GM12878 (cell line): ENCODE data around the gene TYW5. TPM values are rescaled to one million over a fixed set of nuclear protein-coding genes. Genes with fewer than 3 reads are reported as not detected.
A peak's percentile ranks its signal among the peaks of the same experiment; 100 is the strongest.
"Not testable (repeated sequence)": the region's sequence is repeated elsewhere in the genome, so short reads cannot be mapped to it uniquely, and the experiment has no call there.

Experiments
- ATAC-seq: fragments of 200-7000 bp; cut with Tn5 transposase; 3 replicates; pipeline ENCODE4 v1.9.1; 2020; ENCODE audit warnings: mild to moderate bottlenecking, moderate library complexity
- BruUV-seq: library from RNA; stranded (reverse); fragments of 400-500 nt; replicated peaks from 2 replicates; lab custom pipeline; 2021; lab: Mats Ljungman, UMichigan
- CTCF ChIA-PET: fragments of 300-600 bp; sonication (Branson Sonifier 250); formaldehyde crosslinking; extraction: SDS; loops from one replicate; lab custom pipeline; 2021; ENCODE audit warnings: inconsistent platforms; lab: Yijun Ruan, JAX
- POLR2A ChIA-PET: fragments of 350-600 bp; formaldehyde crosslinking; extraction: SDS; loops from one replicate; lab custom pipeline; 2021; ENCODE audit warnings: inconsistent platforms; lab: Charles Lee
- RAD21 ChIA-PET: fragments of 300-600 bp; sonication (Branson Sonifier 250); formaldehyde crosslinking; loops from one replicate; lab custom pipeline; 2023; ENCODE audit warnings: antibody characterized with exemption; ENCODE audit not compliant: unreplicated experiment; lab: Charles Lee
- SMC1A ChIA-PET: fragments of 300-600 bp; sonication (Branson Sonifier 250); formaldehyde crosslinking; loops from one replicate; lab custom pipeline; 2023; ENCODE audit not compliant: unreplicated experiment, uncharacterized antibody; lab: Charles Lee
- DNase-seq: peaks from one replicate; pipeline ENCODE4 v3.0.0-alpha.2; 2011; ENCODE audit warnings: low read depth, low spot score
- FAIRE-seq: peaks from 3 replicates; lab custom pipeline; 2011; peaks lifted over from hg19 to GRCh38; lab: Jason Lieb, UNC
- H2AFZ ChIP-seq: 2 replicates; pipeline ENCODE4 v1.6.0; 2011; ENCODE audit warnings: low read depth, low read length, control low read depth; ENCODE audit not compliant: control insufficient read depth
- H3K27ac ChIP-seq: 2 replicates; pipeline ENCODE4 v1.5.1; 2011; ENCODE audit warnings: control low read depth; ENCODE audit not compliant: control insufficient read depth, insufficient read depth
- H3K27me3 ChIP-seq, 2 experiments: replicated peaks in 1 of 2; 2 replicates each; pipeline versions ENCODE4 v1.6.0 to v1.6.1; 2011; ENCODE audit warnings: low read length in 1 of 2; ENCODE audit not compliant: control insufficient read depth in 2 of 2, insufficient read depth in 2 of 2
- H3K36me3 ChIP-seq, 2 experiments: 2 replicates each; pipeline ENCODE4 v1.5.1; 2011; ENCODE audit warnings: low read length in 1 of 2; ENCODE audit not compliant: control insufficient read depth in 2 of 2, insufficient read depth in 2 of 2
- H3K4me1 ChIP-seq: 2 replicates; pipeline ENCODE4 v1.6.1; 2011; ENCODE audit warnings: mild to moderate bottlenecking, low read length, moderate library complexity, mixed read lengths; ENCODE audit not compliant: control insufficient read depth, insufficient read depth
- H3K4me2 ChIP-seq: 2 replicates; pipeline ENCODE4 v1.6.0; 2011; ENCODE audit warnings: control low read depth; ENCODE audit not compliant: control insufficient read depth, insufficient read depth
- H3K4me3 ChIP-seq: fragments of 200-600 bp; sonication (generic); 2 replicates; pipeline ENCODE4 v1.5.1; 2016
- H3K79me2 ChIP-seq: 2 replicates; pipeline ENCODE4 v1.6.0; 2011; ENCODE audit warnings: low read length; ENCODE audit not compliant: control insufficient read depth, insufficient read depth
- H3K9ac ChIP-seq: 2 replicates; pipeline ENCODE4 v1.8.0; 2011; ENCODE audit warnings: low read length, control low read depth, mixed read lengths; ENCODE audit not compliant: control insufficient read depth, insufficient read depth
- H3K9me3 ChIP-seq: replicated peaks from 3 replicates; pipeline ENCODE4 v1.5.1; 2011; ENCODE audit warnings: mild to moderate bottlenecking, low read length; ENCODE audit not compliant: control insufficient read depth, insufficient read depth
- H4K20me1 ChIP-seq: 2 replicates; pipeline ENCODE4 v1.6.0; 2011; ENCODE audit not compliant: control insufficient read depth, insufficient read depth
- MLLT1 ChIP-seq: fragments of 450-650 bp; IDR thresholded peaks from 2 replicates; pipeline ENCODE4 v1.6.1; 2016; ENCODE audit warnings: mild to moderate bottlenecking
- ZBTB40 ChIP-seq: fragments of 450-650 bp; IDR thresholded peaks from 2 replicates; pipeline ENCODE4 v1.6.1; 2016; ENCODE audit warnings: mild to moderate bottlenecking, moderate library complexity, borderline replicate concordance
- WGBS: methylation state at CpG from one replicate; pipeline ENCODE4 v1.1.6; 2016; ENCODE audit warnings: low lambda C conversion rate; ENCODE audit not compliant: insufficient replicate concordance, insufficient coverage; ENCODE audit errors: missing lambda C conversion rate; 5-methylcytosine and 5-hydroxymethylcytosine counted together
- in situ Hi-C: fragments of 300-500 bp; cut with MboI; formaldehyde crosslinking; loops from 9 replicates; pipeline ENCODE4 v1.14.3; 2018; ENCODE audit warnings: mixed read lengths
- intact Hi-C: fragments of 100-400 bp; cut with micrococcal nuclease; formaldehyde crosslinking; loops from one replicate; pipeline ENCODE4 v1.14.2; 2022; ENCODE audit not compliant: unreplicated experiment
- polyA plus RNA-seq, 11 experiments: library from polyadenylated mRNA; depleted of rRNA in 4 of 11; unstranded in 6 of 11; stranded (reverse) in 5 of 11; fragments of >200 nt; fragmentation: Nextera tagmentation in 4 of 11; fragmentation: Illumina TruSeq in 1 of 11; extraction: Ambion mirVana in 4 of 11; extraction: Trizol in 1 of 11; gene quantifications; 1 replicate in 1 of 11; 2 replicates in 10 of 11; pipeline versions ENCODE4 v1.2.1 to v1.2.3, GENCODE V29; 2011 to 2016; ENCODE audit warnings: inconsistent platforms in 2 of 11, missing spikeins in 2 of 11, low read depth in 1 of 11
- total RNA-seq, 4 experiments: library from RNA; depleted of rRNA in 3 of 4; stranded (reverse); fragments of >200 nt in 3 of 4; fragmentation: Illumina TruSeq in 1 of 4; extraction: Trizol in 1 of 4; gene quantifications; 2 replicates each; pipeline versions ENCODE4 v1.2.1 to v1.2.3, GENCODE V29; 2013 to 2021

Gene TYW5
- total and polyA plus RNA-seq, 10 of the 15 experiments (the other 5 are each of a cell fraction or from before 2014, with no cell fraction given), result 4.6 to 11.8 (median 7.4) TPM

- POLR2A ChIA-PET, result interaction anchor here (1.2 to 1.4 kb wide), 3 partner anchors 9 to 33 kb away, joined by 4 to 8 read pairs (median 6); no protein-coding TSS in a partner anchor
- RAD21 ChIA-PET, result interaction anchor here (0.8 to 1.0 kb wide), 2 partner anchors 16 to 28 kb away, joined by 4 read pairs; no protein-coding TSS in a partner anchor
- Histone ChIP-seq H3K9ac (peak overlapping the region; percentile 75), H3K9me3 (peaks cover 12% of the 10 kb centered on the region)
- 81% methylated on average over 12 of the region's 12 CpGs for WGBS
- H3K4me1 ChIP-seq, ATAC-seq: not testable (repeated sequence)
- peak; percentile 95 for TF ChIP-seq MLLT1
- TF ChIP-seq ZBTB40, result peak; percentile 34; the same call in 1 of the 2 replicates
- TF ChIP-seq, all 136 proteins: peak for 2; not testable (repeated sequence) for 134
- BruUV-seq, H4K20me1 ChIP-seq, FAIRE-seq, H3K27me3 ChIP-seq, in situ Hi-C loops, H3K27ac ChIP-seq, H3K36me3 ChIP-seq, intact Hi-C loops, DNase-seq, H2AFZ ChIP-seq: not testable (repeated sequence)
- Histone ChIP-seq H3K4me2 (peak overlapping the region; percentile 81), H3K4me3 (peak overlapping the region; percentile 95), H3K79me2 (peaks cover 54% of the 10 kb centered on the region)
- ChIA-PET CTCF (interaction anchor here (0.6 to 1.0 kb wide), 3 partner anchors 10 to 561 kb away, joined by 3 to 6 read pairs (median 4); no protein-coding TSS in a partner anchor), SMC1A (interaction anchor here (0.7 to 1.8 kb wide), 5 partner anchors 18 to 40 kb away, joined by 3 to 5 read pairs (median 3); no protein-coding TSS in a partner anchor)
These were observed 42.7 kb downstream of the TYW5 start for GRCh38 chr2:199912553-199913114.
